ENCODE results near the gene KCNQ4. TPM values are rescaled to one million over a fixed set of nuclear protein-coding genes. Genes with fewer than 3 reads are reported as not detected.

Gene KCNQ4
- total and polyA plus RNA-seq, 7 experiments from 2014 or later: 0.10 to 0.97 (median 0.20) TPM; not detected in 1

DNA sequence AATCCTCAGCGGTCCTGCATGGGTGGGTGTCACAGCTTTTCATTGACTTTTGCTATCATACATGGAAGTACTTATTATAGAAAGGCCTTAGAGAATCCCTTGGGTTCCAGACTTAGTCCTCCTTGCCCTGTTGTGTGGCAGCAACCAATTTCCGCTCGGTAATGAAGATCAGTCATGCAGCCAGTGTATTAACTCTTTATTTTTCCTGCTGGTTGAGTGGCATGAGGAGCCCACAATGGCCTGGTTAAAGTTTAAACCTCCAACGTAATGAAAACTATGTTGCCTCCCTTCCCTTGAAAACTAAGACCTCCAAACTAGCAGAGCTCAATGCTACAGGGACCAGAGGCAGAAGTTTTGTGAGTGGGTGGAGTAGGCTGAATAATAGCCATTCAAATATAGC lies 58.6 kb downstream of the KCNQ4 start:
- no peak for ATAC-seq
- H3K27ac ChIP-seq (ENCODE audit: low read depth, low read length): no peak overlapping the region
- peaks cover 0 to 5% (median 0%) of the 10 kb centered on the region in 5 donors for H3K27me3 Mint-ChIP-seq
- peaks cover 0 to 8% (median 5%) of the 10 kb centered on the region in 5 donors for H3K36me3 Mint-ChIP-seq
- peaks cover 0 to 6% (median 3%) of the 10 kb centered on the region in 11 donors for H3K9me3 Mint-ChIP-seq
- H3K4me3 ChIP-seq (ENCODE audit: low read length): no peak overlapping the region
- CTCF ChIA-PET: interaction anchor here (2.2 kb wide), 1 partner anchor 68 kb away, joined by 14 read pairs; no protein-coding TSS in a partner anchor
- H3K4me1 ChIP-seq (ENCODE audit: control insufficient read depth in 2 of 2, insufficient read depth in 2 of 2, low read length in 2 of 2): peaks cover 3 to 26% of the 10 kb centered on the region in 2 donors
- intact Hi-C loops (cut with micrococcal nuclease): no loop called here
- POLR2A ChIA-PET: no interaction called here
- H3K9me3 ChIP-seq (ENCODE audit: control insufficient read depth in 2 of 3, low read length in 3 of 3): no peaks in the 10 kb centered on the region
- H3K27ac Mint-ChIP-seq: no peak overlapping the region
- peaks cover 20 to 56% (median 41%) of the 10 kb centered on the region in 7 donors for H3K4me1 Mint-ChIP-seq
- H3K36me3 ChIP-seq (ENCODE audit: control insufficient read depth in 2 of 3, insufficient read depth in 3 of 3, low read length in 3 of 3): no peaks in the 10 kb centered on the region
- H3K27me3 ChIP-seq (ENCODE audit: control insufficient read depth in 2 of 2, insufficient read depth in 2 of 2, low read length in 2 of 2): no peaks in the 10 kb centered on the region
- DNase-seq: no peak
- no peak overlapping the region for H3K4me3 Mint-ChIP-seq

DNA sequence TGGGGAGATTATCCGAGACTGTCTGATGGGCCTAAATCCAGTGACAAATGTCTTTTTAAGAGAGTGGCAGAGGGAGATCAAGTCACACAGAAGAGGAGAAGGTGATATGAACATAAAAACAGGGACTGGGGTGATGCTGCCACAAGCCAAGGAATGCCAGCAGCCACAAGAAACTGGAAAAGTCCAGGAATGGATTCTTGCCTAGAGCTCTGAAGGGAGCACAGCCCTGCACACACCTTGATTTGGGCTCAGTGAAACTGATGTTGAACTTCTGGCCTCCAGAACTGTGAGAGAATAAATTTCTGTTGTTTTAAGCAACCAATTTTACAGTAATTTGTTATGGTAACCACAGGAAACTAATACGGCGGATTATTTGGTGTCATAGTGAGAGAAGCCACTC lies 59.1 kb downstream of the KCNQ4 start:
- Mint-ChIP-seq H3K27me3 (peaks cover 0 to 5% (median 0%) of the 10 kb centered on the region in 5 donors), H3K36me3 (peaks cover 0 to 8% (median 5%) of the 10 kb centered on the region in 5 donors), H3K9me3 (peaks cover 0 to 6% (median 3%) of the 10 kb centered on the region in 11 donors), H3K4me1 (peaks cover 20 to 56% (median 41%) of the 10 kb centered on the region in 7 donors), H3K27ac (no peak overlapping the region), H3K4me3 (no peak overlapping the region)
- no peaks in the 10 kb centered on the region for H3K36me3 ChIP-seq (ENCODE audit: control insufficient read depth in 2 of 3, insufficient read depth in 3 of 3, low read length in 3 of 3)
- H3K27ac ChIP-seq (ENCODE audit: low read depth, low read length): no peak overlapping the region
- intact Hi-C loops (cut with micrococcal nuclease): no loop called here
- no peaks in the 10 kb centered on the region for H3K9me3 ChIP-seq (ENCODE audit: control insufficient read depth in 2 of 3, low read length in 3 of 3)
- POLR2A ChIA-PET: no interaction called here
- no peaks in the 10 kb centered on the region for H3K27me3 ChIP-seq (ENCODE audit: control insufficient read depth in 2 of 2, insufficient read depth in 2 of 2, low read length in 2 of 2)
- peaks cover 3 to 26% of the 10 kb centered on the region in 2 donors for H3K4me1 ChIP-seq (ENCODE audit: control insufficient read depth in 2 of 2, insufficient read depth in 2 of 2, low read length in 2 of 2)
- DNase-seq: no peak
- CTCF ChIA-PET: interaction anchor here (2.2 kb wide), 1 partner anchor 68 kb away, joined by 14 read pairs; no protein-coding TSS in a partner anchor
- no peak for ATAC-seq
- H3K4me3 ChIP-seq (ENCODE audit: low read length): no peak overlapping the region

DNA sequence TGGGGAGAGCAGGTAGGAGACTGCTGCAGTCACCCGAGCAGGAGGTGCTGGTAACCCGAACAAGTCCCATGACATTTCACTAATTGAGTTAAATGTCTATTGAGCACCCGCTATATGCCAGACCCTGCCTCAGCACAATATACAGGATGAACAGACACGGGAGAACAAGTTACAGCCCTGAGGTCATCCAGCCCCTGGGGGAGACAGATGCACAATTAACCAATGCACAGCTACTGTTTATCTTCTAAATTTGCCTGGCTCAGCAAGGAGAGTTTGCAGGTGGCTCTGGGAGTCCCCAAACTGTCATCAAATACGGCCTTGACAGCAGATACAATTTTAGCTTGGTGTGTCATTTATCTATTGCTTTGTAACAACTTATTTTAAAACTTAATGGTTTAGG lies 60.5 kb downstream of the KCNQ4 start:
- Mint-ChIP-seq H3K9me3 (peaks cover 0 to 6% (median 3%) of the 10 kb centered on the region in 11 donors), H3K4me3 (no peak overlapping the region), H3K4me1 (peaks cover 20 to 55% (median 43%) of the 10 kb centered on the region in 7 donors), H3K27ac (peak overlapping the region in 4 of 9 donors; percentile 15 to 56 (median 23)), H3K36me3 (peaks cover 0 to 8% (median 5%) of the 10 kb centered on the region in 5 donors), H3K27me3 (peaks cover 0 to 5% (median 0%) of the 10 kb centered on the region in 5 donors)
- ATAC-seq (no peak), DNase-seq (no peak)
- CTCF ChIA-PET: interaction anchor here (7.6 kb wide), 1 partner anchor 70 kb away, joined by 106 read pairs; no protein-coding TSS in a partner anchor
- POLR2A ChIA-PET: no interaction called here
- H3K9me3 ChIP-seq (ENCODE audit: control insufficient read depth in 2 of 3, low read length in 3 of 3): no peaks in the 10 kb centered on the region
- no peaks in the 10 kb centered on the region for H3K27me3 ChIP-seq (ENCODE audit: control insufficient read depth in 2 of 2, insufficient read depth in 2 of 2, low read length in 2 of 2)
- no peaks in the 10 kb centered on the region for H3K36me3 ChIP-seq (ENCODE audit: control insufficient read depth in 2 of 3, insufficient read depth in 3 of 3, low read length in 3 of 3)
- no peak overlapping the region for H3K27ac ChIP-seq (ENCODE audit: low read depth, low read length)
- peaks cover 3 to 26% of the 10 kb centered on the region in 2 donors for H3K4me1 ChIP-seq (ENCODE audit: control insufficient read depth in 2 of 2, insufficient read depth in 2 of 2, low read length in 2 of 2)
- H3K4me3 ChIP-seq (ENCODE audit: low read length): no peak overlapping the region
- intact Hi-C loops (cut with micrococcal nuclease): no loop called here

DNA sequence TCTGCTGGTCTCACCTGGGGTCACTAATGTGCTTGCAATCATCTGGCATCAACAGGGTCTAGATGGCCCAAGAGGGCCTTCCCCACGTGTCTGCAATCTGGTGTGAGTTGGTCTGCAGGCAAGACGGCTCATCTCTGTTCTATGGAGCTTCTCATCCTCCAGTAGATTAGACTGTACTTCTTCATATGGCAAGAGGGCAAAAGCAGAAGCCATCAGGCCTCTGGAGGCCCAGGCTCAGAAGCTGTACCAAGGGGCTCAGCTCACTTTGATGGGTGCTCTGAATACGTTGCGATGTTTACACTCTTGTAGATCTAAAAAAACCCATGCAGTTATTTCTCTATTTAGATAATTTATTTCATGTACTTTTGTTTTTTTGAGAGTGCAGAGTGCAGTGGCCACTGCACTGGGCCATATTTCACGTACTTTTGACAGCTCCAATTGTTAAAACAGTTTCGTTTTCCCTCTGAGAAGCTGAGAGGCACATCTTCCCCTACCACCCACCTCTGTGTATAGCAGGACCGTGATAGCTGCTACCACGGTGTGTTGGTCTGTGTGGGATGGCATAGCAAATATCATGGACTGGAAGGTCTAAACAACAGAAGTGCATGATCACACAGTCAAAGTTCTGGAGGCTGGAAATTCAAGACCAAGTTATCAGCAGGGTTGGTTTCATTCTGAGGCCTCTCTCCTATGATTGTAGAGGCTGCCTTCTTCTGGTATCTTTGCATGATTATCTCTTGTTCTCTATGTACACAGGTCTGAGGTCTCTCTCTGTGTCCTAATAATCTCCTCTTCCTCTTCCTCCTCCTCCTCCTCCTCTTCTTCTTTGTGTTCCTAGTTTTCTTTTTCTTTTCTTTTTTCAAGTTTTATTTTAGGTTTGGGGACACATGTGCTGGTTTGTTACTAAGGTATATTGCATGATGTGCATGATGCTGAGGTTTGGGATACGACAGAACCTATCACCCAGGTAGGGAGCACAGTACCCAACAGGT lies 61.6 kb downstream of the KCNQ4 start:
- H3K27me3 Mint-ChIP-seq: peaks cover 0 to 5% (median 0%) of the 10 kb centered on the region in 5 donors
- ChIA-PET CTCF (interaction anchor here (0.7 to 7.6 kb wide), 2 partner anchors 23 to 71 kb away, joined by 3 to 106 read pairs; no protein-coding TSS in a partner anchor), POLR2A (interaction anchor here (1.4 kb wide), 1 partner anchor 17 kb away, joined by 10 read pairs; the partner anchor contains the start of gene CITED4)
- no peaks in the 10 kb centered on the region for H3K27me3 ChIP-seq (ENCODE audit: control insufficient read depth in 2 of 2, insufficient read depth in 2 of 2, low read length in 2 of 2)
- peaks cover 3 to 18% of the 10 kb centered on the region in 2 donors for H3K4me1 ChIP-seq (ENCODE audit: control insufficient read depth in 2 of 2, insufficient read depth in 2 of 2, low read length in 2 of 2)
- peaks cover 0 to 6% (median 5%) of the 10 kb centered on the region in 5 donors for H3K36me3 Mint-ChIP-seq
- peaks cover 16 to 51% (median 44%) of the 10 kb centered on the region in 7 donors for H3K4me1 Mint-ChIP-seq
- peak in 1 of 9 donors; percentile 35 for DNase-seq
- peak overlapping the region; percentile 38 for H3K27ac ChIP-seq (ENCODE audit: low read depth, low read length)
- intact Hi-C loops (cut with micrococcal nuclease): loop anchor here in 1 of 2 donors (1.0 kb wide), 1 partner anchor 71 kb away; no protein-coding TSS in a partner anchor
- H3K9me3 ChIP-seq (ENCODE audit: control insufficient read depth in 2 of 3, low read length in 3 of 3): no peaks in the 10 kb centered on the region
- H3K4me3 Mint-ChIP-seq: peak overlapping the region in 9 of 10 donors; percentile 56 to 82 (median 74)
- H3K4me3 ChIP-seq (ENCODE audit: low read length): no peak overlapping the region
- peaks cover 0 to 6% (median 3%) of the 10 kb centered on the region in 11 donors for H3K9me3 Mint-ChIP-seq
- peak overlapping the region; percentile 64 to 92 (median 85) for H3K27ac Mint-ChIP-seq
- no peak for ATAC-seq
- H3K36me3 ChIP-seq (ENCODE audit: control insufficient read depth in 2 of 3, insufficient read depth in 3 of 3, low read length in 3 of 3): no peaks in the 10 kb centered on the region

DNA sequence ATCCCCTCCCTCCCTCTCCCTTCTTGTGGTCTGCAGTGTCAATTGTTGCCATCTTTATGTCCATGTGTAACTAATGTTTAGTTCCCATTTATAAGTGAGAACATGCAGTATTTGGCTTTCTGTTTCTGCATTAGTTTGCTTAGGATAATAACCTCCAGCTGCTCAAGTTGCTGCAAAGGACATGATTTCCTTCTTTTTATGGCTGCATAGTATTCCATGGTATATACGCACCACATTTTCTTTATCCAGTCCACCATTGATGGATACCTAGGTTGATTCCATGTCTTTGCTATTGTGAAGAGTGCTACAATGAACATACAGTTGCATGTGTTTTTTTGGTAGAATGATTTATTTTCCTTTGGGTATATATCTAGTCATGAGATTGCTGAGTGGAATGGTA lies 62.3 kb downstream of the KCNQ4 start:
- peaks cover 0 to 6% (median 5%) of the 10 kb centered on the region in 5 donors for H3K36me3 Mint-ChIP-seq
- peaks cover 8 to 44% (median 40%) of the 10 kb centered on the region in 7 donors for H3K4me1 Mint-ChIP-seq
- CTCF ChIA-PET: interaction anchor here (7.6 kb wide), 1 partner anchor 72 kb away, joined by 106 read pairs; no protein-coding TSS in a partner anchor
- intact Hi-C loops (cut with micrococcal nuclease): loop anchor here in 1 of 2 donors (1.0 kb wide), 1 partner anchor 72 kb away; no protein-coding TSS in a partner anchor
- H3K27ac Mint-ChIP-seq: peak overlapping the region in 5 of 9 donors; percentile 34 to 88 (median 80)
- no peak overlapping the region for H3K4me3 ChIP-seq (ENCODE audit: low read length)
- POLR2A ChIA-PET: interaction anchor here (1.4 kb wide), 1 partner anchor 16 kb away, joined by 10 read pairs; the partner anchor contains the start of gene CITED4
- no peak overlapping the region for H3K27ac ChIP-seq (ENCODE audit: low read depth, low read length)
- peaks cover 0 to 5% (median 0%) of the 10 kb centered on the region in 5 donors for H3K27me3 Mint-ChIP-seq
- H3K4me3 Mint-ChIP-seq: peak overlapping the region in 2 of 10 donors; percentile 65 to 71
- H3K27me3 ChIP-seq (ENCODE audit: control insufficient read depth in 2 of 2, insufficient read depth in 2 of 2, low read length in 2 of 2): no peaks in the 10 kb centered on the region
- peaks cover 3 to 10% of the 10 kb centered on the region in 2 donors for H3K4me1 ChIP-seq (ENCODE audit: control insufficient read depth in 2 of 2, insufficient read depth in 2 of 2, low read length in 2 of 2)
- H3K9me3 ChIP-seq (ENCODE audit: control insufficient read depth in 2 of 3, low read length in 3 of 3): no peaks in the 10 kb centered on the region
- peaks cover 0 to 6% (median 3%) of the 10 kb centered on the region in 11 donors for H3K9me3 Mint-ChIP-seq
- ATAC-seq (no peak), DNase-seq (no peak)
- H3K36me3 ChIP-seq (ENCODE audit: control insufficient read depth in 2 of 3, insufficient read depth in 3 of 3, low read length in 3 of 3): no peaks in the 10 kb centered on the region

All from naive thymus-derived CD4-positive, alpha-beta T cell (primary cell).